ENCODE measurements around the gene DENND6A. TPM values are rescaled to one million over a fixed set of nuclear protein-coding genes. Genes with fewer than 3 reads are reported as not detected.

DENND6A gene
- total RNA-seq, 1 donor from 2014 or later = 28.2 TPM

GRCh38 chr3:57577801-57578200 lies 115.1 kb downstream of the DENND6A start:
- DNase-seq (ENCODE audit: low spot score) = no peak

GRCh38 chr3:57575966-57576626 lies 116.8 kb downstream of the DENND6A start:
- no peak for DNase-seq (ENCODE audit: low spot score)

Other genes starting within 250 kb of the DENND6A start
- gene DNAH12, start 148.7 kb downstream of the DENND6A start, total RNA-seq (ENCODE audit: insufficient read depth, low replicate concordance) = 0.48 TPM
- gene PDE12, start 136.8 kb downstream of the DENND6A start, total RNA-seq (ENCODE audit: insufficient read depth, low replicate concordance) = 12.5 TPM
- gene ARF4, start 95.7 kb downstream of the DENND6A start, total RNA-seq (ENCODE audit: insufficient read depth, low replicate concordance) = 142 TPM
- 805 TPM for gene SLMAP, start 63.2 kb upstream of the DENND6A start, total RNA-seq (ENCODE audit: insufficient read depth, low replicate concordance)

Measured in umbilical cord (tissue), 2 donors.